Chondrocyte (in vitro differentiated cells): Measurements from ENCODE around the gene COL7A1. TPM values are rescaled to one million over a fixed set of nuclear protein-coding genes. Genes with fewer than 3 reads are reported as not detected.

Source experiments
- DNase-seq: peaks from one replicate; pipeline ENCODE4 v3.0.0; 2021; ENCODE audit warnings: mixed read lengths, low spot score
- H3K27ac Mint-ChIP-seq: one replicate; pipeline ENCODE4 v1.8.0; 2021; ENCODE audit warnings: mild to moderate bottlenecking, moderate library complexity, mixed read lengths; ENCODE audit not compliant: unreplicated experiment
- H3K27me3 Mint-ChIP-seq: 2 replicates; pipeline ENCODE4 v1.8.0; 2021; ENCODE audit warnings: low read depth, mixed read lengths
- H3K36me3 Mint-ChIP-seq: 2 replicates; pipeline ENCODE4 v1.8.0; 2021; ENCODE audit warnings: low read depth, mixed read lengths
- H3K4me1 Mint-ChIP-seq: 2 replicates; pipeline ENCODE4 v1.8.0; 2021; ENCODE audit warnings: low read depth, mild to moderate bottlenecking, mixed read lengths
- H3K4me3 Mint-ChIP-seq: one replicate; pipeline ENCODE4 v1.8.0; 2021; ENCODE audit warnings: mild to moderate bottlenecking, moderate library complexity, mixed read lengths; ENCODE audit not compliant: unreplicated experiment
- H3K9me3 Mint-ChIP-seq: 2 replicates; pipeline ENCODE4 v1.8.0; 2021; ENCODE audit warnings: low read depth, mixed read lengths
- total RNA-seq: library from RNA; stranded (reverse); gene quantifications from 3 replicates; pipeline ENCODE4 v1.2.1, GENCODE V29; 2021
- TF ChIP-seq, protein P1 (sequence below): fragments of 200-600 bp; sonication (generic); IDR thresholded peaks from 2 replicates; pipeline ENCODE4 v1.5.0; 2021; ENCODE audit warnings: antibody characterized with exemption, mild to moderate bottlenecking, moderate library complexity

Gene COL7A1
- total RNA-seq, 1 donor from 2014 or later, result 36.6 TPM

DNA sequence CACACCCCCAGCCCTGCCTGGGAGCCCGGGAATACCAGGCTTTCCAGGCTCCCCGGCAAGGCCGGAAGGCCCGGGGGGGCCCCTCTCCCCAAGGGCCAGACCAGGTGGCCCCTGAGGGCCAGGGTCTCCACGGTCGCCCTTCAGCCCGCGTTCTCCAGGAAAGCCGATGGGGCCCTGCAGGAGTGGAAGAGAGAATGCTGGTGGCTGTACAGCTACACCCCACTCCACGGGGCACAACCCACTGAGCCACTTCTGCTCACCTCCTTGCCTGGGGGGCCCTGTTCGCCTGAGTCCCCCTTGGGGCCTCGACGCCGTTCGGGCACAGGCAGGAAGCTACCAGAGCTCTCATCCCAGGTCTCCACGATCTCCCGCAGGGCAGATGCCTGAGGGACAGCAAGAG lies 19.8 kb downstream of the COL7A1 start:
- TF ChIP-seq, protein P1, sequence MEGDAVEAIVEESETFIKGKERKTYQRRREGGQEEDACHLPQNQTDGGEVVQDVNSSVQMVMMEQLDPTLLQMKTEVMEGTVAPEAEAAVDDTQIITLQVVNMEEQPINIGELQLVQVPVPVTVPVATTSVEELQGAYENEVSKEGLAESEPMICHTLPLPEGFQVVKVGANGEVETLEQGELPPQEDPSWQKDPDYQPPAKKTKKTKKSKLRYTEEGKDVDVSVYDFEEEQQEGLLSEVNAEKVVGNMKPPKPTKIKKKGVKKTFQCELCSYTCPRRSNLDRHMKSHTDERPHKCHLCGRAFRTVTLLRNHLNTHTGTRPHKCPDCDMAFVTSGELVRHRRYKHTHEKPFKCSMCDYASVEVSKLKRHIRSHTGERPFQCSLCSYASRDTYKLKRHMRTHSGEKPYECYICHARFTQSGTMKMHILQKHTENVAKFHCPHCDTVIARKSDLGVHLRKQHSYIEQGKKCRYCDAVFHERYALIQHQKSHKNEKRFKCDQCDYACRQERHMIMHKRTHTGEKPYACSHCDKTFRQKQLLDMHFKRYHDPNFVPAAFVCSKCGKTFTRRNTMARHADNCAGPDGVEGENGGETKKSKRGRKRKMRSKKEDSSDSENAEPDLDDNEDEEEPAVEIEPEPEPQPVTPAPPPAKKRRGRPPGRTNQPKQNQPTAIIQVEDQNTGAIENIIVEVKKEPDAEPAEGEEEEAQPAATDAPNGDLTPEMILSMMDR, result no peak
- Mint-ChIP-seq H3K4me3 (no peak overlapping the region), H3K27me3 (no peaks in the 10 kb centered on the region), H3K27ac (no peak overlapping the region), H3K9me3 (no peaks in the 10 kb centered on the region), H3K4me1 (no peaks in the 10 kb centered on the region), H3K36me3 (peaks cover 11% of the 10 kb centered on the region)
- no peak for DNase-seq

- no peak for DNase-seq
- TF ChIP-seq, protein P1, result no peak
- no peaks in the 10 kb centered on the region for H3K4me1 Mint-ChIP-seq
- H3K27me3 Mint-ChIP-seq, result no peaks in the 10 kb centered on the region
- H3K27ac Mint-ChIP-seq, result peak overlapping the region; percentile 54
- no peak overlapping the region for H3K4me3 Mint-ChIP-seq
- H3K9me3 Mint-ChIP-seq, result no peaks in the 10 kb centered on the region
- peaks cover 12% of the 10 kb centered on the region for H3K36me3 Mint-ChIP-seq
Measured at GRCh38 chr3:48573973-48574585, 21.1 kb downstream of the COL7A1 start.

GRCh38 chr3:48572517-48572916 lies 22.6 kb downstream of the COL7A1 start:
- H3K4me1 Mint-ChIP-seq, result no peaks in the 10 kb centered on the region
- no peak for DNase-seq
- peaks cover 9% of the 10 kb centered on the region for H3K36me3 Mint-ChIP-seq
- H3K27ac Mint-ChIP-seq, result no peak overlapping the region
- TF ChIP-seq, protein P1, result no peak
- H3K9me3 Mint-ChIP-seq, result no peaks in the 10 kb centered on the region
- no peaks in the 10 kb centered on the region for H3K27me3 Mint-ChIP-seq
- no peak overlapping the region for H3K4me3 Mint-ChIP-seq

DNA sequence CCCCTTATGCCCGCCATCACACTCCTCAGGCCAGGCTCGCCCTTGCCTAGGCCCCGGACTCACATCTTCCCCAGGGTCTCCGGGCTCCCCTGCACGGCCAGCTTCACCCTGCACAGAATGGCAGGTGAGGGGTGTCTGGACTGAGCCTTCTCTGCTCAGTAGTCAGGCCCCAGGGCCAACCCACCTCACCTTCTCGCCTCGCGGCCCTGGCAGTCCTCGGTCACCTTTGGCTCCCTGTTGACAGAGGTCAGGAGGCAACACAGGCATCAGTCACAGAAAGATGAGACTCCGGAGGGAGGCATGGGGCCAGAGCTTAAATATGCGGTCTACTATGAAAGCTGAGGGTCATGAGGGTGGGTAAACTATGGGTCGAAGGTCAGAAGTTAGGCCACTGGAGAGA lies 23.2 kb downstream of the COL7A1 start:
- Mint-ChIP-seq H3K4me3 (no peak overlapping the region), H3K4me1 (peaks cover 2% of the 10 kb centered on the region), H3K27ac (no peak overlapping the region), H3K9me3 (no peaks in the 10 kb centered on the region), H3K27me3 (no peaks in the 10 kb centered on the region), H3K36me3 (peaks cover 7% of the 10 kb centered on the region)
- TF ChIP-seq, protein P1, result no peak
- DNase-seq, result no peak

DNA sequence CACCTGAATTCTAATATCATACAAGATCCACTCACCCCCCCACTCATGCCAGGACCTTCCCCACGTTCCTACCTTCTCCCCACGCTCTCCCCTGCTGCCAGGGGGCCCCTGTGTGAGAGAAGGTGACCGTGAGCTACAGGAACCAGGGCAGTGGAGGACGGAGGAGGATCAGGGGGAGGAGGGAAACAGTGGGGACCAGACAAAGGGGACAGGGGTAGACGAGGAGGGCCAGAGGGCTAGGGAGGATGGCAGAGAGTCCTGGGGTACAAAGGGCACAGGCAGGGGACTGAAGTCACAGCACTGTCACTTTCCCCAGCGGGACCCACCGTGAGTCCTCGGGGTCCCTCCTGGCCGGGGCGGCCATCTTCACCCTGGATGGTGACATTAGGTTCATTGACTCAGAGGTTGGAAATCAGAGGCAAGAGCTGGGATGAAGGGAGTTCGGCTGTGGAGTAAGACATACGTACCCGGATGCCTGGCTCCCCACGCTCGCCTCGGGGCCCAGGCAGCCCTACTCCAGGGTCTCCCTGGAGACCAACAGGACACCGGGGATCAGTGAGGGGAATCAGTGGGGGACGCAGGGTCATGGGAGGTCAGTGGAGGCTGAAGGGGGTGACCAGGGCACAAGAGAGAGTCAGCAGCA lies 25.2 kb downstream of the COL7A1 start:
- Mint-ChIP-seq H3K27ac (no peak overlapping the region), H3K4me1 (peaks cover 18% of the 10 kb centered on the region), H3K4me3 (no peak overlapping the region), H3K36me3 (peaks cover 7% of the 10 kb centered on the region), H3K9me3 (no peaks in the 10 kb centered on the region), H3K27me3 (no peaks in the 10 kb centered on the region)
- TF ChIP-seq, protein P1, result no peak
- no peak for DNase-seq
